ENCODE measurements around the gene ZNF865.

ZNF865 gene

DNA sequence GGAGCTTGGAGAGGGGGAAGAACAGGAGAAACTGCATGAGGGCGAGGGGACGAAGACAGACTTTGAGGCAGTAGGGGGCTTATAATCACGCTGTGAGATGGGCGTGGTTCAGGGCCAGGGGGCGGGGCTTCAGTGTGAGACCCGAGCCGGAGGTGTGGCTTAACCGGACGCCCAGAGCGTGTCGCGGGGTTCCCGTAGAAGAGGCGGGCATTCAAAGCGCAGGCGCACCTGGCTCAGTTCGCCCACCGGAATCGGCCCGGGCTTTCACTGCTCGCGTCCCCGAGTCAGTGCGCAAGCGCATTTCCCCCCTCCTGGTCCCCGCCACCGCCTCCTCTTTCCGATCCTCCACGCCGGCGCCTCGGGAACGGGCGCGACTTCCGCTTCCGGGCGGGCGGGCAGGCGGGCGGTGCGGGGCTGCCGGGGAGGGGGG is 225 bp upstream of the ZNF865 start:
- peak; percentile 98 for DNase-seq (ENCODE audit: low read depth)

- DNase-seq (ENCODE audit: low read depth), result no peak
Observed at GRCh38 chr19:55606471-55606787, 982 bp downstream of the ZNF865 start.

GRCh38 chr19:55606817-55607216 is 1.4 kb downstream of the ZNF865 start:
- DNase-seq (ENCODE audit: low read depth), result no peak

GRCh38 chr19:55609326-55609725 is 3.9 kb downstream of the ZNF865 start:
- DNase-seq (ENCODE audit: low read depth), result no peak

- DNase-seq (ENCODE audit: low read depth), result no peak
Observed at GRCh38 chr19:55611300-55611982, 6.0 kb downstream of the ZNF865 start.

DNA sequence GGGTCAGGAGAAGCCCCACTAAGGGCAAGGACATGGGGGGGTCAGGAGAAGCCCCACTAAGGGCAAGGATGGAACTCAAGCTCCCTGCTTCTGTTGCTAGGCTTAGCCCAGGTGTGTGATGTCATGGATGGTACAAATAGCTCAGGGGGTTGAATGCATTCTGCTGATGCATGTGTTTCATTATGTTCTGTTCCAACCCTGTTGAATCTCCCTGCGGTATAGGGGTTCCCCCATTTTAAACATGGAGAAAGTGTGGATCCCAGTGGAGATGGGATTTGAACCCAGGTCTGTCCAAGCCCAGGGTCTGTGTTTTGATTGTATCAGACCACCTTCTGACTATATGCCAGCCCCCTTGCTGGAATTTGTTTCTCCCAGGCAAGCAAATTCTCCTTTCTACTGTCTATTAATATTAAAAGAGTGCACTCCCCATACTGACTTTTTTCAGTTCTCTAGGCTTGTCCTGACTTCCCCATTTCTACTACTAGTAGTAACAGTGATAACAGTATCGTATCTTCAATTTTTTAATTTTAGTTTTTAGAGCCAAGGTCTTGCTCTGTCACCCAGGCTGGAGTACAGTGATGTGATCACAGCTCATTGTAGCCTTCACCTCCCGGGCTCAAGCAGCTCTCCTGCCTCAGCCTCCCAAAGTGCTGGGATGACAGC is 6.7 kb downstream of the ZNF865 start:
- DNase-seq (ENCODE audit: low read depth), result no peak

DNA sequence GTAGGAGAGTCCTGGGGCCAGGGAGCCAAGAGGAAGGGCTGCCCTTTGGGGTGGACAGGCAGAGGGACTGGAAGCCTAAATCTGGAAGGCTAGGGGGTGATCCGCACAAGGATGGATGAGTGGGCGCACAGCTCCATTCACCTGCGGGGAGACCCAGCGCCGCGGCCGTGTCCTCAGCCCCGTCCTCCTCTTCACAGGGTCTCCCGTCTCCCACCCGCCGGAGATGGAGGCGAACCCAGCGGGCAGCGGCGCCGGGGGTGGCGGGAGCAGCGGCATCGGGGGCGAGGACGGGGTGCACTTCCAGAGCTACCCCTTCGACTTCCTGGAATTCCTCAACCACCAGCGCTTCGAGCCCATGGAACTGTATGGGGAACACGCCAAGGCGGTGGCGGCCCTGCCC is 7.9 kb downstream of the ZNF865 start:
- DNase-seq (ENCODE audit: low read depth), result no peak

GRCh38 chr19:55613930-55614710 is 8.7 kb downstream of the ZNF865 start:
- no peak for DNase-seq (ENCODE audit: low read depth)

GRCh38 chr19:55614711-55615542 is 9.5 kb downstream of the ZNF865 start:
- no peak for DNase-seq (ENCODE audit: low read depth)

DNA sequence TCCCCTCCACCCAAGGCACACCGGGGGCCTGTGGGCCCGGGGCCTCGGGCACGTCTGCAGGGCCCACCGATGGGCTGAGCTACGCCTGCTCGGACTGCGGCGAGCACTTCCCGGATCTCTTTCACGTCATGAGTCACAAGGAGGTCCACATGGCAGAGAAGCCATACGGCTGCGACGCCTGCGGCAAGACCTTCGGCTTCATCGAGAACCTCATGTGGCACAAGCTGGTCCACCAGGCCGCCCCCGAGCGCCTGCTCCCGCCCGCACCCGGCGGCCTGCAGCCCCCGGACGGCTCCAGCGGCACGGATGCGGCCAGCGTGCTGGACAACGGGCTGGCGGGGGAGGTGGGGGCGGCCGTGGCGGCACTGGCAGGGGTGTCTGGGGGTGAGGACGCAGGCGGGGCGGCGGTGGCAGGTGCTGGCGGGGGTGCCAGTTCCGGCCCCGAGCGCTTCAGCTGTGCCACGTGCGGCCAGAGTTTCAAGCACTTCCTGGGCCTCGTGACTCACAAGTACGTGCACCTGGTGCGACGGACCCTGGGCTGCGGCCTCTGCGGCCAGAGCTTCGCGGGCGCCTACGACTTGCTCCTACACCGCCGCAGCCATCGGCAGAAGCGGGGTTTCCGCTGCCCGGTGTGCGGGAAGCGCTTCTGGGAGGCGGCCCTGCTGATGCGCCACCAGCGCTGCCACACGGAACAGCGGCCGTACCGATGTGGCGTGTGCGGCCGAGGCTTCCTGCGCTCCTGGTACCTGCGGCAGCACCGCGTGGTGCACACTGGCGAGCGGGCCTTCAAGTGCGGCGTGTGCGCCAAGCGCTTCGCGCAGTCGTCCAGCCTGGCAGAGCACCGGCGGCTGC is 10.3 kb downstream of the ZNF865 start:
- DNase-seq (ENCODE audit: low read depth), result no peak

GRCh38 chr19:55616395-55616875 is 11.0 kb downstream of the ZNF865 start:
- DNase-seq (ENCODE audit: low read depth), result no peak

GRCh38 chr19:55617426-55617825 is 12.0 kb downstream of the ZNF865 start:
- DNase-seq (ENCODE audit: low read depth), result no peak

DNA sequence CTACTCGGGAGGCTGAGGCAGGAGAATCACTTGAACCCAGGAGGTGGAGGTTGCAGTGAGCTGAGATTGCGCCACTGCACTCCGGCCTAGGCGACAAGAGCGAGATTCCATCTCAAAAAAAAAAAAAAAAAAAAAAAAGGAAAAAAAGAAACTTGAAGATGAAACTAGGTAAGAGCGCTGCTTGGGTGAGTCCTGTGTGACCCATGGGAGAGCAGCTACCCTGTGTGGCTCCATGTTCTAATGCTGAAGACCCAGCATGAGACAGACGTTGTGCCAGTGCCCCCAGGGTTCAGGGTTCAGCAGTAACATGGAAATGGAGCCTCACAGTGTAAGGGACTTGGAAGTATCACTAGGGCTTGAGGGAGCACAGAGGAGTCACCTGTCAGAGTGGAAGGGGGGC is 13.0 kb downstream of the ZNF865 start:
- DNase-seq (ENCODE audit: low read depth), result no peak

DNA sequence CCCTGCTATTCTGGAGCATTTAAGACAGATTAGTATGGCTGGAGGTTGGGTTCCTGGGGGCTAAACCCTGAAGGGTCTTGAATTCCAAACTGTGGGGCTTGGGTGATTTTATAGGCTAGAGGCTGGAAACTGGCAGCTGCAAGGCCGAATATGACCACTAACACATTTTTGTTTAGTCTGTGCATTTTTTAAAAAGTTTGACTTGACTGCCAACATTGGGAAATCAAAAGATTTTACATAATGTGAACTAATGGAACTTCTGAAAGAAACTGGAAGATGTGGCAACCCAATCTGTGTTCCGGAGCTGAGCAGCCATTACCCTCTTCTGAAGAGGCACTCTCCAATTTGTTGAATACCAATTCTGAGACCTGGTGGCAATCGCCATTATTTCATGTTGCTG is 13.8 kb downstream of the ZNF865 start:
- no peak for DNase-seq (ENCODE audit: low read depth)

DNA sequence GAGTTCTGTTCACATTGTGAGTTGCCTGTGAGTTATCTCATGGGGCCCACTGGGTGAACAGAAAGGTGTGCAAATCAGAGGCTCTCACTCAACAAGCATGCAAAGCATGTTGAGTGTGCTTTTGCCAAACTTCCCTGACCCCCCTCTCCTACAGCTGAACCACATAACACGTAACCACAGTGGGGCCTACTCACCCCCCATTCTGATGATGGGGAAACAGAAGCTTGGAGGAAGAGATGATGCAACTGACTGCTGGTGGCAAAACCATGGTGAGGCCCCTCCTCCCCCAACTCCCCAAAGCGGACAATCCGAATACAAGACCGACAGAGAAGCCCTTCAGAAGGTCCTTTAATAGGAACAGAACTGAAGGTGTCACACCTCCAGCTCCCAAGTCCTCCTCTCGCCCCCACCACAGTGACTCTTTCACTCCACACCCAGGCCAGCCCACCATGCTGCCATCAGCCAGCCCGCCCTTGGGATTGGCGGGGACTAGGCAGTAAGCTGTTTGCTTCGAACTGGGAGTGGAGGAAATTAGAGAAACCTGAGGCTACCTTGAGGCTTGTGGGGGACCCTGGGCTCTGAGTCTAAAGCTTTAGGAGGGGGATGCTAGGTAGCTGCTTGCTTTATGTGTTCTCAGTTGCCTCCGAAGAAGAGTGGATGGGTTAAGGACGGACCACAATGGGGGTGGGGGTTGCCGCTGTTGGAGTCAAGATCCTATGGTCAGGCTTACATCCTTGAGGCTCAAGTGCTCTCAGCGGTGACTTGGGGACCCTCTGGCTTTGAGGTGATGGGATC is 15.2 kb downstream of the ZNF865 start:
- no peak for DNase-seq (ENCODE audit: low read depth)

GRCh38 chr19:55621205-55621672 is 15.8 kb downstream of the ZNF865 start:
- DNase-seq (ENCODE audit: low read depth), result no peak

GRCh38 chr19:55621673-55622231 is 16.3 kb downstream of the ZNF865 start:
- no peak for DNase-seq (ENCODE audit: low read depth)

- no peak for DNase-seq (ENCODE audit: low read depth)
Observed at GRCh38 chr19:55622242-55622969, 17.0 kb downstream of the ZNF865 start.

DNA sequence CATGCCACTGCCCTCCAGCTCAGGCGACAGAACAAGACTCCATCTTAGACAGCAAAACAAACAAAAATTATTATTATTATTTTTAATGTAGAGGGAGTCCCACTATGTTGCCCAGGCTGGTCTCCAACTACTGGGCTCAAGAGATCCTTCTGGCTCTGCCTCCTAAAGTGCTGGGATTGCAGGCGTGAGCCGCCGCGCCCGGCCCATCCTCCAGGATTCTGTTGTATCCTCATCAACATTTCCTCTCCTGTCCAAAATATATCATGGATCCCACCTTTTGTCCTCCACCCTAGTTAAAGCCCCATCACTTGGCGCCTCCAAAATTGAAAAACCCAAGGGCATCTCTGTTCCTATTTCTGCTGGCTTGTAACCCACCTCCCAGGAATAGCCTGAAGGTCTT is 17.7 kb downstream of the ZNF865 start:
- DNase-seq (ENCODE audit: low read depth), result no peak

Data from stimulated activated CD8-positive, alpha-beta memory T cell treated with anti-CD3 and anti-CD28 coated beads, Interleukin-4, amount 100 ng/mL, for 24 hours (primary cell).